GM19438 (cell line): ENCODE results near the gene HSF2BP.
"Not testable (repeated sequence)": the region's sequence is repeated elsewhere in the genome, so short reads cannot be mapped to it uniquely, and the experiment has no call there.

Source experiments
- ATAC-seq: cut with Tn5 transposase; IDR thresholded peaks from one replicate; pipeline ENCODE4 v1.9.1; 2021; ENCODE audit warnings: low read depth; ENCODE audit not compliant: unreplicated experiment

The HSF2BP gene

DNA sequence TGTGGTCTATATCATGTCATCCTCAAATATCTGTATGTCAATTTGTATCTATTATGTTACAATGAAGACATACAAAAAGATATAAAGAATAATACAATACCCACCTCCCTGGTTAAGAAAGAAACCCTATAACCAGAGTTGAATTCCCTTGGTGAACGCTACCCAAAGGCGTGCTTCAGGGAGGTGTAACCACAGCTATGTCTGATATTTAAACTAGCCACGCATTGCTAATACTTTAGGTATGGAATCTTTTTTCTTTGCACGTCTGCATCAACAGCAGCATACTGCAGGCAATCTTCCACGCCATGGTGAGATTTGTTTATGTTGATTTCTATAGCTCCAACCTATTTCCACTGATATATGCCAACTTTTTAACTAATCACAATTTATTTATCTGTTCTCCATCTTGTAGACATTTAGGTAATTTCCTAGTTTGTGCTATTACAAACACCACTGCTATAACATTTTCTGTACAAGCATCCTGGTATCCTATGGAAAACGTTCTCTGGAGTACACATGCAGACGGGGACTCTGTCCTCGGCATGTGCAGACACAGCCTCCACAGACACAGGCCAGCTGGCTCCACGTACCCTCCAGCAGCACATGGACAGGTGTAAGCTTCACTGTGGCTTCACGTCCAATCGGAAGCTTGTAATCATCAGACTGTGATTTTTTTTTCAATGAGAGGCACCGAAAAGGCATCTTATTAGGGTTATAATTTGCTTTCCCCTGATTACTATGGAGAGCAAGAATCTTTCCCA is 58.5 kb downstream of the HSF2BP start:
- ATAC-seq = no peak

GRCh38 chr21:43599728-43600127 is 59.6 kb downstream of the HSF2BP start:
- no peak for ATAC-seq

DNA sequence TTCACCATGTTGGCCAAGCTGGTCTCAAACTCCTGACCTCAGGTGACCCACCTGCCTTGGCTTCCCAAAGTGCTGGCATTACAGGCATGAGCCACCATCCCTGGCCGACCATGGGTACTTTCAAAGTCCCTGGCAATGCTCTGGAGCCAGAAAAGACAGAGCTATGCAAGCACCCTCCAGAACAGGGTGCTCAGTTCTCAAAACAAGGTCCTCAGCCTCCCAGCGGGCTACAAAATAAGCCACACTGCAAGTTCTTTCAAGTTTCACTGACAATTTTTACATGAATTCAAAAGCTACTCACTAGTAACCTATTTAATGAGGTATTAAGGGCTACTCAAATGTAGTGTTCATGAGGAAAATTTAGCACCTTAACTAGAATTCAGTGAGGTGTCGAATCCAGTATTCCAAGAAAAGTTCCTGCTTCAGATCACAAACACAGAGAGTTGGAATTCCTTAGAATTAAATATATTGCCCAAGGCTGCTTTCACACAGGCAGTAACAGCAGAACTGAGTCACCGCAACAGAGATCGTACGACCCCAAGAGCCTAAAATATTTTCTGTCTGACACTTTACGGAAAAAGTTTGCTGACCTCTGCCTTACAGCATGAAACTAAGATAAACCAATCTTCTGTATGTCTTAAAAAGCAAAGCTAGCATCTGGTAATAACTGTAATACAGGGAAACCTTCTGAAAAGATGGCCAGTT is 60.7 kb downstream of the HSF2BP start:
- no peak for ATAC-seq

DNA sequence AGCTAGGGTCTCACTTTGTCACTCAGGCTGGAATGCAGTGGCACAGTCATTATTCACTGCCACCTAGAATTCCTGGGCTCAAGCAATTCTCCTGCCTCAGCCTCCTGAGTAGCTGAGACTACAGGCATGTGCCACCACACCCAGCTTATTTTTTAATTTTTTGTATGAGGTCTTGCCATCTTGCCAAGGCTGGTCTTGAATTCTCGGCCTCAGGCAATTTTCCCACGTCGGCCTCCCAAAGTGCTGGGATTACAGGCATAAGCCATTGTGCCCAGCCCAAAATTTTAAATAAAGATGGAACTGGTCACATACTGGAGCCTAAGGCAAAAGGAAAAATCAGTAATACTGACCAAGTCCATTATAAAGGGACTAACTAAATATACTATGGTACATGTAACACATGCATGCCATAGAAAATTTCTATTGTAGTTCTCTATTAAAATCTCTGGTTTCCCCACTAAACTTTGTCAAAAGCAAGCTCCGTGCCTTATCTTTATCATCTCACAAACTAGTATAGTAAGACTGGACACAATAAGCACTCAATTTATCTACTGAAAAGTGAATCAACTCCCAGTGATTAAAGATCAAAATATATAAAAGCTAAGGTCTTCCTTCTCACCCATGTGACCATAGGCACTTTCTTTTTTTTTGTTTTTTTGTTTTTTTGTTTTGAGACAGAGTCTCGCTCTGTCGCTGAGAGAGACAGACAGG is 61.6 kb downstream of the HSF2BP start:
- no peak for ATAC-seq

GRCh38 chr21:43597052-43597451 is 62.2 kb downstream of the HSF2BP start:
- ATAC-seq = no peak

DNA sequence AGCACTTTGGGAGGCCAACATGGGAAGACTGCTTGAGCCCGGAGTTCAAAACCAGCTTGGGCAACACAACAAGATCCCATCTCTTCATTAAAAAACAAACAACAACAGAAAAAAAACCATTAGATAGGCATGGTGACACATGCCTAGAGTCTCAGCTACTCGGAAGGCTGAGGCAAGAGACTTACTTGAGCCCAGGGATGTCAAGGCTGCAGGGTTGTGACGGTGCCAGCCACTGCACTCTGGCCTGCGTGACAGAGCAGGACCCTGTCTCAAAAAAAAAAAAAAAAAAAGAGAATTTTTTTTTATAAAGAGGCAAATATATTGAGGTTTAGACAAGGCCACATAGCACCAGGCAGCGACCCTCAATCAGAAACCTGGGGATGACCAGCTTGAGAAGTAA is 62.7 kb downstream of the HSF2BP start:
- no peak for ATAC-seq

DNA sequence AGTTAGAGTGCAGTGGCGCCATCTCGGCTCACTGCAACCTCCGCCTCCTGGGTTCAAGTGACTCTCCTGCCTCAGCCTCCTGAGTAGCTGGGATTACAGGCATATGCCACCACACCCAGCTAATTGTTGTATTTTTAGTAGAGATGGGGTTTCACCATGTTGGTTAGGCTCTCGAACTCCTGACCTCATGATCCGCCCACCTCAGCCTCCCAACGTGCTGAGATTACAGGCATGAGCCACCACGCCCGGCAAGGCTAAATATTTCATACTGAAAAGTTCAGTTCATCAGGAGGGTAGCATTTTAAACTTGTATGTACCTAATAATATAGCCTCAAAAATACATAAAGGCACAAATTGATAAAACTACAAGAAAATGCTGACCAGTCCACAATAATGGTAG is 63.5 kb downstream of the HSF2BP start:
- ATAC-seq = not testable (repeated sequence)

DNA sequence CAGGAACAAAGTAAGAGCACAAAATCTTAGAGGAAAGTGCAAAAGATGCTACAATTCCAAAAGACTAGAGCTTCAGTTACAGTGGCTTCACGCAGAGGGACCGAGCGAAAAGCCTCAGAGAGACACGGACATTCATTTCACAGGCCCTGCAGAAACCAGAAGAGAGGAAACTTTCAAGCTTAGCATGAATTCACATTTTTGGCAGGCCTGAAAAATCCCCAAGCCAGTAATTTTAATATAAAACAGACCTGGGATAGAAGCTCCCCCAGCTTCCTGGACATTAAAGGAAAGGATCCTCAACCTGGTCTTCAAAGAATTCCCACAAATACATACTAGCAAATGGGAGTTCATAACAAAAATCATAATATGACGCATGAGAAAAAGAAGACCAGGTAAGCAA is 66.2 kb downstream of the HSF2BP start:
- no peak for ATAC-seq

- ATAC-seq = no peak
These were observed 67.7 kb downstream of the HSF2BP start for GRCh38 chr21:43591571-43591970.

DNA sequence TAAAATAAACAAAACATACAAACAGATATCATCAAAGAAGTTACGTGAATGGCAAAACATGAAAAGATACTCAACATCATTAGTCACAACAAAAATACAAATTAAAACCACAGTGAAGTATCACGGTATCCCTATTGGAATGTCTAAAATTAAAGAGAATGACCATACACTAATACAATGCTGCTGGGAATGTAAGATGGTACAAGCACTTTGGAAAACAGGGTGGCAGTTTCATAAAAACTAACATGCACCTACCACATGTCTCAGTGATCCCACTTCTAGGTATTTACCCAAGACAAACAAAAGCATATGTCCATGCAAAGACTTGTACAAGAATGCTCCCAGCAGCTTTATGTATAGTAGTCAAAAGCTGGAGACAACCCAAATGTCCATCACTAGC is 69.1 kb downstream of the HSF2BP start:
- ATAC-seq = no peak

- ATAC-seq = no peak
These were observed 70.3 kb downstream of the HSF2BP start for GRCh38 chr21:43588957-43589356.

DNA sequence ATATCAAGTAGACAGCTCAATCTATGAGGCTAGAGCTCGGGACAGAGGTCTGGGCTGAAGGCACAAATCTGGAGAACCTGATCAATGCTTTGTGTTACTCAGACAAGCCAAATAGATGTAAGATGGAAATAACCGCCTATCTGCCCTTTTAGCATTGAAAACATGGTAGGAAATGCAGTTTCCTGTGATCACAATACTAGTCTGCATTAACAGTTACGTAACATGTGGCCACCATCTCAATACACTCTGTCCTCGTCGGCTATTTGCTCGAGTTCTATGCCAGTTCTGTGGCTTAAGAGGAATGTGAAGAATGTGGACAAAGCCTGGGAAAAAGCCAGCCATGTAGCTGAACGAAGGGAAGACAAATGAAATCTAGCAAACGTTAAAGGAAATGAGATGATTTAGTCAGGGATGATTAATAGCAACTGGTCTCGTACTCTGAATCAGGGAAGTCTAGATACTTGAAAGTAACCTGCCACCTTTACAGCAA is 73.3 kb downstream of the HSF2BP start:
- no peak for ATAC-seq

DNA sequence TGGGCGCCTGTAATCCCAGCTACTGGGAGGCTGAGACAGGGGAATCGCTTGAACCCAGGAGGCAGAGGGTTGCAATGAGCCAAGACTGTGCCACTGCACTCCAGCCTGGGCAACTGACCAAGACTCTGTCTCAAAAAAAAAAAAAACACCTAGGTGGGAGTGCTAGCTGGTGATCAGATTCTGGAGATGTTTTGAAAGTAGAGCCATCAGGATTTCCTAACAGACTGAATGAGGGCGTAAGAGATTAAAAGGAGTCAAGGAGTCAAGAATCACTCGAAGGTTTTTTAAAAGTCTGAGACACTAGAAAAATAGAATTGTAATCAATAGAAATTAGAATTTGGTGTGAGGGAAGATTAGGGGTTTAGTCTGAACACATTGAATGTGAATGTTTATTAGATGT is 73.8 kb downstream of the HSF2BP start:
- ATAC-seq = no peak

- ATAC-seq = no peak
These were observed 77.8 kb downstream of the HSF2BP start for GRCh38 chr21:43581453-43581852.

- no peak for ATAC-seq
These were observed 80.5 kb downstream of the HSF2BP start for GRCh38 chr21:43578677-43579303.

- no peak for ATAC-seq
These were observed 83.8 kb downstream of the HSF2BP start for GRCh38 chr21:43575473-43575844.

DNA sequence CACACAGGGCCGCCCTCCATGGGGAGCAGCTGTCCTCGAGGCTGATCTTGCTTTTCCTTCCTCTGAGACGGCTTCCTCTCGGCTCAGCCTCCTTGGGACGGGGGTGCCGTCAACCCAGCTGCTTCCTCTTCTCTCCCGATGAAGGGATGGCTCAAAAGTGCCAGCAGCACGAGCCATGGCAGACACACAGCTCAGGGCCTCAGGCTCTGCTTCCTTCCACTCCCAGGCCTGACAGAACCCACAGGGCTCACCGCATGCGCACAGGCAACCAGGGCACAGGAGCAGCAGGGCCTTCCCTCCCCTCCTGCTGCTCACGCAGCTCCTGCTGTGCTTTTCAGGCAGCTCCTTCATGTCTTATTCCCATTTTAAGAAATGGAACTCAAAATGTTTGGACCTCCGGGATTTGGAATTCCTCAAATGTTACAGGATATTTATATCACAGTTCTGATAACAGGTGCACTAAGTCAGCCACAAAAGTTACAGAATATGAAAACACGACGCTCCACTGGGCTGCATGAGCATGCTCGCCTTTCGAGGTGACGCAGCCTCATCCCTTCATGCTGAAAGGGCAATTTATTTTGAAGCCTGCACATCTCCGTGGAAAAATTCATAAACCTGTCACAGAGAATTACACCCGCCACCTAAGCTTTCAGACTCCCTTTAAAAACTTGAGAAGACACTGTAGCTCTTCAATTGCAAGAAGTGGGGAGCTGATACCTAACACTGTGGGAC is 84.4 kb downstream of the HSF2BP start:
- ATAC-seq = no peak

- no peak for ATAC-seq
These were observed 85.4 kb downstream of the HSF2BP start for GRCh38 chr21:43573921-43574320.

DNA sequence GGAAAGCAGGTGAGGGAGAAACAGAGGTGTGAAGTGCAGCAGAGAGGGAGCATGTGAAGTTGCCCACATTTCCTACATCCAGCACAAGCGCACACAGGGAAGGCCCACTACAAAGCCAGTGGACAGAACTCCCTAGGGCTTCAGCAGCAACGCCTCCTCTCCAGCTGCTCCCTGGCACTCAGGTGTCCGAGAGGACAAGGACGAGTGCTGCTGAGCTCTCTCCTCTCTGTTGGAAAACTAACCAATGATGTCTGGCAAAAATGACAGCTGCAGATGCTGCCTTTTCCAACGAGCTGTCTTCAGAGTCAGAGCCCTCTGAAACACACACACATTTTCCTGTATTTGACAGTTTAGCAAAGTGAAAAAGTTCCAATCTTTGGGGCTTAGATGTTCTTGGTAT is 86.8 kb downstream of the HSF2BP start:
- ATAC-seq = no peak

DNA sequence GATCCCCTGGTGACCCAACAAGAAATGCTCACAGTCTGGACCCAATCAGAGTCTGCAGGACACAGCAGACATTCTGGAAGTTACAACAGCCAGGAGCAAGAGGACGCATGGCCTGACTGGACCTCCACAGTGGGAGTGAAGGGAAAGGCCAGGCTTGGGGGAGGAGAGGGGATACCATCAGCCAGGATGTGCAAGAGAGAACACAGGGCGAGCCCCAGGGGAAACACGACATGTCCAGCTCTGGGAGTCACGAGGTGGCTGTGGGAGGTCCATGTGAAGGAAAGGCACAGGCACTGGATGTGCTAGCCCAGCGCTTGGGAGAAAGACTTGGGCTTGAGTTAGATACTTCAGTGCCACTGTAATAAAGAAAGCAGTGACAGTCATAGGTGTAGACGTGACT is 87.3 kb downstream of the HSF2BP start:
- ATAC-seq = no peak
